Spleen (tissue), 7 donors: ENCODE measurements around the gene SRPK2.

Experiments used
- POLR2A ChIP-seq, 3 donors: fragments of 450-650 bp; IDR thresholded peaks; one replicate each; pipeline ENCODE4 v1.5.1; 2017; ENCODE audit warnings: antibody characterized with exemption in 3 of 3, mild to moderate bottlenecking in 1 of 3
- TF ChIP-seq, protein P1 (sequence below), 11 experiments: fragments of 200-600 bp in 7 of 11; fragments of 450-650 bp in 4 of 11; sonication (generic) in 4 of 11; IDR thresholded peaks in 8 of 11; conservative IDR thresholded peaks in 3 of 11; 1 replicate in 7 of 11; 2 replicates in 4 of 11; pipeline versions ENCODE4 v1.4.0 to v1.8.0; 2016 to 2021; ENCODE audit warnings: antibody characterized with exemption in 11 of 11, inconsistent platforms in 4 of 11, mild to moderate bottlenecking in 1 of 11
- donor health status: DM: no; HTN: no; CAD: no; lungs with moderate emphysema.
- donor health status: DM: no; HTN: no; CAD: no.
- donor health status: DM: no; HTN: no; CAD: no.

DNA sequence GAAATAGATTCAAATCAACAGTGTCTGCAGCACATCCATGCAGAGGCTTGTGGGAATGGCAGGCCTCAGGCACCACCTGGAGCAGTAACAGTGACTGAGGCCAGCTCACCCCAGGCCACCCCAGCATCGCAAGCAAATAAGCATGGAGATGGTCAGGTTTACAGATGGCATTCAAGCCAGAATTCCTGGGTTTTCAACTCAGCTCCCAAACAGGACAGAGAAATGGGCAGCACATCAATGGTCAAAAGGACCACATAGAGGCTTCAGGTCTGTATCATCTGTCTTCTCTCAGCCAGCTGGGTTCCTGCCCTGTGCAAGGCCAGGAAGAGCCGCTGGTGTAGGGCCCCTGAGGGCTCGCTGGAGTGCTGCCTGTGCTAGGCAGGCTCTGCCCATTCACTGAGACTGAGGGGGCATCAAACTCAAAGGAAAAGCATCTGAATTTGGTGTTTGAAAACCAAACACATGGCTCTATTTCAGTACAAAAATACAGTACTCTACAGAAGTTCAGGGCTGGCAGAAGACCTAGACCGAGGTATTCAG, 262.2 kb downstream of the SRPK2 start:
- TF ChIP-seq, protein P1, sequence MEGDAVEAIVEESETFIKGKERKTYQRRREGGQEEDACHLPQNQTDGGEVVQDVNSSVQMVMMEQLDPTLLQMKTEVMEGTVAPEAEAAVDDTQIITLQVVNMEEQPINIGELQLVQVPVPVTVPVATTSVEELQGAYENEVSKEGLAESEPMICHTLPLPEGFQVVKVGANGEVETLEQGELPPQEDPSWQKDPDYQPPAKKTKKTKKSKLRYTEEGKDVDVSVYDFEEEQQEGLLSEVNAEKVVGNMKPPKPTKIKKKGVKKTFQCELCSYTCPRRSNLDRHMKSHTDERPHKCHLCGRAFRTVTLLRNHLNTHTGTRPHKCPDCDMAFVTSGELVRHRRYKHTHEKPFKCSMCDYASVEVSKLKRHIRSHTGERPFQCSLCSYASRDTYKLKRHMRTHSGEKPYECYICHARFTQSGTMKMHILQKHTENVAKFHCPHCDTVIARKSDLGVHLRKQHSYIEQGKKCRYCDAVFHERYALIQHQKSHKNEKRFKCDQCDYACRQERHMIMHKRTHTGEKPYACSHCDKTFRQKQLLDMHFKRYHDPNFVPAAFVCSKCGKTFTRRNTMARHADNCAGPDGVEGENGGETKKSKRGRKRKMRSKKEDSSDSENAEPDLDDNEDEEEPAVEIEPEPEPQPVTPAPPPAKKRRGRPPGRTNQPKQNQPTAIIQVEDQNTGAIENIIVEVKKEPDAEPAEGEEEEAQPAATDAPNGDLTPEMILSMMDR (IDR thresholded peaks at IDR 0.05 in 8 of 11, conservative IDR thresholded peaks at IDR 0.05 in 3 of 11): no peak
- TF ChIP-seq POLR2A (IDR thresholded peaks at IDR 0.05): no peak
